Brain microvascular endothelial cell (primary cell): Measurements from ENCODE around the gene SLC35G2.
"Not testable (repeated sequence)": the region's sequence is repeated elsewhere in the genome, so short reads cannot be mapped to it uniquely, and the experiment has no call there.

ENCODE experiments used
- DNase-seq: peaks from one replicate; pipeline ENCODE4 v3.0.0-alpha.2; 2020
- H3K27ac ChIP-seq: fragments of 250-450 bp; sonication (Bioruptor Pico); 2 replicates; pipeline ENCODE4 v1.5.1; 2020; ENCODE audit warnings: mild to moderate bottlenecking, moderate library complexity
- H3K27me3 ChIP-seq: fragments of 250-450 bp; sonication (Bioruptor Pico); replicated peaks from 2 replicates; pipeline ENCODE4 v1.5.1; 2020; ENCODE audit warnings: mild to moderate bottlenecking
- H3K36me3 ChIP-seq: fragments of 250-450 bp; sonication (Bioruptor Pico); replicated peaks from 2 replicates; pipeline ENCODE4 v1.5.1; 2020; ENCODE audit warnings: mild to moderate bottlenecking
- H3K4me3 ChIP-seq: 2 replicates; pipeline ENCODE4 v1.5.1; 2011; ENCODE audit warnings: low read depth, mild to moderate bottlenecking, control low read depth, low read length, moderate library complexity
- in situ Hi-C: cut with HindIII; loops from 2 replicates; pipeline ENCODE4 v1.10.0; 2017; ENCODE audit warnings: low sequenced_read_pairs, low pct_ligation_motif_present
- TF ChIP-seq, protein P1 (sequence below): IDR thresholded peaks from 2 replicates; pipeline ENCODE4 v1.5.1; 2011; ENCODE audit warnings: low read depth, mild to moderate bottlenecking, moderate library complexity, low read length, control low read depth, inconsistent platforms; ENCODE audit errors: missing control alignments

Gene SLC35G2

DNA sequence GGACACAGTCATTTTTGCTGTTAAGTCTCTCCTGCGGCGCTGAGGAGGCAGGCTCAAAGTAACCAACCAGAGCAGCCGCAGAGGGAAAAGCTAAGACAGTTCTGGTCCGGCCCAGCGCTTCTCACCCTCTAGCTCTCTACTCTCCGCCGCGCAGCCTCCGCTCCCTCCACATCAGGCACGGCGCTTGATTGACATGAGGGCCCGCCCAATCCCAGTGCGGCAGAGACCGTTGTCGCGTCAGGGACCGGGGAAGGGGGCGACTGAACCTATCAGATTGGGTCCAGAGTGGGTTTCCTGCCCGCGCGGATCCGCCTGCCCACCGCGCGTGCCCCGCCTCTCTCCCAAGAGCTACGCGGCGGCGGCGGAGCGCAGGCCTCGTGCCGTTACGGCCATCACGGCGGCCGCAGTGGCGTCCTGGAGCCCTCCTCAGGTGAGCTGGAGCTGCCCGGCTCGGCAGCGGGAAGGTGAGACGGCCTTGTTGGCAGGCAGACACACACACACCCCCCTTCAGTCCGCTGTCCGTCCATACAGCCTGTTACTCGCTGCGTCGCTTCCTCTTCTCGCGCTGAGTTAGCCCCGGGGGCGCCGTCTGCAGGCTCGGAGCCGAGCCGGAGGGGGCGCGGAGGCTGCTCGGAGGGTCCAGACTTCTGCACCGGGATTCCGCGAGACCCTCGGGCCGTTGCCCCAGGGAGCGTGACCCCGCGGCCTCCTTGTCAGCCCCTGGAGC lies 43.1 kb downstream of the SLC35G2 start, which contains the start of gene NCK1:
NCK1 (plus strand) TSS at position 319 of the 727 bp plus-strand sequence. CDS start 65,794 bp downstream, outside the sequence.
- Histone ChIP-seq H3K4me3 (peak within 1 kb of the TSS; percentile 86), H3K36me3 (no peaks in the 10 kb centered on the region), H3K27ac (peak within 1 kb of the TSS; percentile 81), H3K27me3 (no peaks in the 10 kb centered on the region)
- peak; percentile 99 for DNase-seq
- in situ Hi-C loops: no loop called here
- TF ChIP-seq, protein P1, sequence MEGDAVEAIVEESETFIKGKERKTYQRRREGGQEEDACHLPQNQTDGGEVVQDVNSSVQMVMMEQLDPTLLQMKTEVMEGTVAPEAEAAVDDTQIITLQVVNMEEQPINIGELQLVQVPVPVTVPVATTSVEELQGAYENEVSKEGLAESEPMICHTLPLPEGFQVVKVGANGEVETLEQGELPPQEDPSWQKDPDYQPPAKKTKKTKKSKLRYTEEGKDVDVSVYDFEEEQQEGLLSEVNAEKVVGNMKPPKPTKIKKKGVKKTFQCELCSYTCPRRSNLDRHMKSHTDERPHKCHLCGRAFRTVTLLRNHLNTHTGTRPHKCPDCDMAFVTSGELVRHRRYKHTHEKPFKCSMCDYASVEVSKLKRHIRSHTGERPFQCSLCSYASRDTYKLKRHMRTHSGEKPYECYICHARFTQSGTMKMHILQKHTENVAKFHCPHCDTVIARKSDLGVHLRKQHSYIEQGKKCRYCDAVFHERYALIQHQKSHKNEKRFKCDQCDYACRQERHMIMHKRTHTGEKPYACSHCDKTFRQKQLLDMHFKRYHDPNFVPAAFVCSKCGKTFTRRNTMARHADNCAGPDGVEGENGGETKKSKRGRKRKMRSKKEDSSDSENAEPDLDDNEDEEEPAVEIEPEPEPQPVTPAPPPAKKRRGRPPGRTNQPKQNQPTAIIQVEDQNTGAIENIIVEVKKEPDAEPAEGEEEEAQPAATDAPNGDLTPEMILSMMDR: no peak

DNA sequence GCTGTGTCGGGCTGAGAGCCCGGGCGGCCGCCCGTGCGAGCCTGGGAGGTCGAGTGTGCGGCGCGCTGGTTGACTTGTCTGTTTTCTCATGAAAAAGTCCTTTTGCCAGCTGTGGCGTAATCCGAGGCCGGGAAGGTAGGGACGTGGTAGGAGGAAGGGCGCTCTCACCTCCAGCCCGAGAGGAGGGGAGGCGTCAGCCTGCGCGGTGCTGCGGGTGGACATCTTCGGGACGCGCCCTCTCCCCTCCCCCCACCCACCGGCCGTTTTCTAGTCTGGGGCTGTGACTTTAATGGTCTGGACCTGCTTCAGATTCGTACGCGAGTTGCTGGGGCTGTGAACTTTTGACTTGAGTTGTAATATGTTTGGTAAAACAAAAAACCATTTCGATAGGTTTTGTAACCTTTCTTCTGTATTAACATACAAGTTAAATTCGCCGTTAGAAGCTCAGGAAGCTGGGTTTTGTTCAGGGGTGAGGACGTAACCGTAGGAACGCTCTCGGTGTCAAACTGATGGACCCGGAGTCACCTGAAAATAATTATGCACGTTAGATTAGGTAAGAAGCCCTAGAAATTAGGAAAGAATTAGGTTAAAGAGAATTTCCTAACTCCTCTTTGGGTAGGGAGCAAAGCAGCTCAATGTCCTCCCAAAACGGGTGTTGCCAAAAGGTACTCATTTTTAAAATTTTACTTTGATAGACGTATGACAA lies 43.8 kb downstream of the SLC35G2 start:
- Histone ChIP-seq H3K27ac (peak overlapping the region; percentile 81), H3K4me3 (peak overlapping the region; percentile 86), H3K36me3 (no peaks in the 10 kb centered on the region), H3K27me3 (no peaks in the 10 kb centered on the region)
- TF ChIP-seq, protein P1: no peak
- in situ Hi-C loops: no loop called here
- DNase-seq: peak; percentile 32

DNA sequence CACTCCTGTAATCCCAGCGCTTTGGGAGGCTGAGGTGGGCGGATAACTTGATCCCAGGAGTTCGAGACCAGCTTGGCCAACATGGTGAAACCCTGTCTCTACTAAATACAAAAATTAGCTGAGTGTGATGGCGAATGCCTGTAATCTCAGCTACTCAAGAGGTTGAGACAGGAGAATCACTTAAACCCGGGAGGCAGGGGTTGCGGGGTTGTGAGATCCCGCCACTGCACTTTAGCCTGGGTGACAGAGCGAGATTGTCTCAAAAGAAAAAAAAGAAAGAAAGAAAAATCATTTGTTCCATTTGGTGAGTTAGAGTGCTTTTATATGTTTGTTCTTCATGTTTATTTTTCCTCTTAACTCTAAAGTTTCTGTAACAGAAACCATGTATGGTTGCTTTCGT lies 50.4 kb downstream of the SLC35G2 start:
- Histone ChIP-seq H3K4me3 (no peak overlapping the region), H3K27me3 (no peaks in the 10 kb centered on the region), H3K27ac (no peak overlapping the region), H3K36me3 (no peaks in the 10 kb centered on the region)
- TF ChIP-seq, protein P1: no peak
- in situ Hi-C loops: no loop called here
- no peak for DNase-seq

GRCh38 chr3:136872258-136872657 lies 53.3 kb downstream of the SLC35G2 start:
- H3K27me3 ChIP-seq, in situ Hi-C loops, H3K36me3 ChIP-seq, DNase-seq, H3K27ac ChIP-seq, H3K4me3 ChIP-seq: not testable (repeated sequence)

- H3K27me3 ChIP-seq, H3K4me3 ChIP-seq, H3K27ac ChIP-seq, DNase-seq, in situ Hi-C loops, H3K36me3 ChIP-seq: not testable (repeated sequence)
Measured at GRCh38 chr3:136879510-136879909, 60.6 kb downstream of the SLC35G2 start.

- in situ Hi-C loops: no loop called here
- Histone ChIP-seq H3K27ac (no peak overlapping the region), H3K36me3 (no peaks in the 10 kb centered on the region), H3K27me3 (no peaks in the 10 kb centered on the region), H3K4me3 (no peak overlapping the region)
- DNase-seq: no peak
- TF ChIP-seq, protein P1: no peak
Measured at GRCh38 chr3:136882571-136882970, 63.6 kb downstream of the SLC35G2 start.
